H1 (cell line): ENCODE data around the gene MAFF. TPM values are rescaled to one million over a fixed set of nuclear protein-coding genes. Genes with fewer than 3 reads are reported as not detected.

Experiments
- CTCF ChIA-PET: fragments of 300-600 bp; sonication (Branson Sonifier 250); formaldehyde crosslinking; loops from one replicate; lab custom pipeline; 2021; ENCODE audit not compliant: partially characterized antibody; lab: Charles Lee
- POLR2A ChIA-PET: fragments of 300-600 bp; sonication (Branson Sonifier 250); formaldehyde crosslinking; loops from one replicate; lab custom pipeline; 2021; ENCODE audit warnings: inconsistent platforms; ENCODE audit not compliant: partially characterized antibody; lab: Charles Lee
- DNase-seq, 2 experiments: peaks; one replicate each; pipeline versions ENCODE4 v3.0.0 to v3.0.0-alpha.2; 2010 to 2022; ENCODE audit warnings: low spot score in 2 of 2, low read depth in 1 of 2, mixed read lengths in 1 of 2
- FAIRE-seq: peaks from 2 replicates; lab custom pipeline; 2011; peaks lifted over from hg19 to GRCh38; lab: Jason Lieb, UNC
- H2AFZ ChIP-seq: 2 replicates; pipeline ENCODE4 v1.8.1; 2012; ENCODE audit warnings: low read length, inconsistent platforms
- H2AK5ac ChIP-seq: 2 replicates; pipeline ENCODE4 v1.6.1; 2013; ENCODE audit warnings: low read depth, low read length
- H2BK120ac ChIP-seq: replicated peaks from 2 replicates; pipeline ENCODE3; 2013; ENCODE audit warnings: low read depth, low read length, inconsistent platforms
- H2BK12ac ChIP-seq: 2 replicates; pipeline ENCODE4 v1.6.1; 2013; ENCODE audit warnings: low read depth, low read length
- H2BK15ac ChIP-seq: 2 replicates; pipeline ENCODE4 v1.6.1; 2013; ENCODE audit warnings: low read length
- H2BK20ac ChIP-seq: 2 replicates; pipeline ENCODE4 v1.6.1; 2013; ENCODE audit warnings: low read length
- H2BK5ac ChIP-seq: 2 replicates; pipeline ENCODE4 v1.6.1; 2013; ENCODE audit warnings: low read depth, low read length
- H3K14ac ChIP-seq: 2 replicates; pipeline ENCODE4 v1.6.1; 2013; ENCODE audit warnings: inconsistent platforms; ENCODE audit not compliant: insufficient read length
- H3K18ac ChIP-seq: 2 replicates; pipeline ENCODE4 v1.6.1; 2013; ENCODE audit warnings: low read length; ENCODE audit errors: extremely low read depth
- H3K23ac ChIP-seq: 2 replicates; pipeline ENCODE4 v1.6.1; 2013; ENCODE audit warnings: inconsistent platforms; ENCODE audit not compliant: insufficient read length
- H3K23me2 ChIP-seq: 2 replicates; pipeline ENCODE4 v1.6.1; 2013; ENCODE audit warnings: low read depth, low read length
- H3K27ac ChIP-seq: 2 replicates; pipeline ENCODE4 v1.6.1; 2011; ENCODE audit warnings: low read depth, low read length, inconsistent platforms
- H3K27me3 ChIP-seq, 4 experiments: replicated peaks in 1 of 4; 1 replicate in 1 of 4; 2 replicates in 3 of 4; pipeline versions ENCODE4 v1.6.1 to v1.8.1; 2011 to 2013; ENCODE audit warnings: low read length in 3 of 4, mild to moderate bottlenecking in 3 of 4, inconsistent platforms in 2 of 4, mixed read lengths in 2 of 4, moderate library complexity in 1 of 4; ENCODE audit not compliant: control insufficient read depth in 3 of 4, insufficient read depth in 3 of 4; ENCODE audit errors: extremely low read depth in 1 of 4
- H3K36me3 ChIP-seq, 4 experiments: 2 replicates each; pipeline versions ENCODE4 v1.6.1 to v1.8.1; 2011 to 2013; ENCODE audit warnings: mild to moderate bottlenecking in 4 of 4, low read length in 3 of 4, moderate library complexity in 2 of 4, control low read depth in 1 of 4, inconsistent platforms in 1 of 4; ENCODE audit not compliant: insufficient read depth in 4 of 4, control insufficient read depth in 2 of 4
- H3K4ac ChIP-seq: replicated peaks from 2 replicates; pipeline ENCODE3; 2013; ENCODE audit warnings: low read length, low read depth, mixed read lengths, inconsistent platforms; ENCODE audit not compliant: insufficient read length
- H3K4me1 ChIP-seq, 4 experiments: replicated peaks in 1 of 4; 1 replicate in 1 of 4; 2 replicates in 3 of 4; pipeline versions ENCODE4 v1.6.1 to v1.8.1; 2011 to 2013; ENCODE audit warnings: low read length in 3 of 4, inconsistent platforms in 2 of 4, mixed read lengths in 1 of 4; ENCODE audit not compliant: insufficient read depth in 4 of 4, control insufficient read depth in 3 of 4
- H3K4me2 ChIP-seq, 2 experiments: 2 replicates each; pipeline versions ENCODE4 v1.6.1 to v1.8.1; 2011 to 2013; ENCODE audit warnings: low read depth in 2 of 2, low read length in 2 of 2, control low read depth in 1 of 2, inconsistent platforms in 1 of 2, mild to moderate bottlenecking in 1 of 2; ENCODE audit not compliant: insufficient read depth in 1 of 2
- H3K4me3 ChIP-seq, 4 experiments: fragments of 200-600, 300-600 bp in 1 of 4; sonication (generic), shearing (Covaris generic), sonication (Bioruptor Twin) in 1 of 4; 2 replicates each; pipeline versions ENCODE4 v1.5.1 to v1.8.1; 2011 to 2016; ENCODE audit warnings: low read length in 4 of 4, low read depth in 3 of 4, control low read depth in 2 of 4, inconsistent platforms in 2 of 4, mild to moderate bottlenecking in 2 of 4, mixed read lengths in 1 of 4, moderate library complexity in 1 of 4; ENCODE audit not compliant: insufficient read depth in 2 of 4; ENCODE audit errors: extremely low read depth in 1 of 4
- H3K56ac ChIP-seq: replicated peaks from 2 replicates; pipeline ENCODE3; 2013; ENCODE audit warnings: low read depth, mild to moderate bottlenecking, mixed read lengths, low read length, inconsistent platforms; ENCODE audit not compliant: insufficient read length
- H3K79me1 ChIP-seq: 2 replicates; pipeline ENCODE4 v1.6.1; 2013; ENCODE audit warnings: low read depth, low read length, control low read depth
- H3K79me2 ChIP-seq, 2 experiments: 2 replicates each; pipeline versions ENCODE4 v1.6.1 to v1.8.1; 2012 to 2013; ENCODE audit warnings: low read length in 2 of 2, mild to moderate bottlenecking in 2 of 2, inconsistent platforms in 1 of 2; ENCODE audit not compliant: insufficient read depth in 2 of 2, control insufficient read depth in 1 of 2
- H3K9ac ChIP-seq, 4 experiments: replicated peaks in 1 of 4; 1 replicate in 1 of 4; 2 replicates in 3 of 4; pipeline versions ENCODE4 v1.6.1 to v1.8.1; 2011 to 2013; ENCODE audit warnings: low read depth in 3 of 4, low read length in 3 of 4, control low read depth in 2 of 4, mild to moderate bottlenecking in 2 of 4, moderate library complexity in 2 of 4, inconsistent platforms in 1 of 4; ENCODE audit errors: extremely low read depth in 1 of 4
- H3K9me3 ChIP-seq, 2 experiments: 2 replicates each; pipeline versions ENCODE4 v1.6.1 to v1.8.1; 2012 to 2013; ENCODE audit warnings: mild to moderate bottlenecking in 2 of 2, moderate library complexity in 2 of 2, control low read depth in 1 of 2, inconsistent platforms in 1 of 2, low read depth in 1 of 2, low read length in 1 of 2, mixed read lengths in 1 of 2; ENCODE audit not compliant: insufficient read depth in 2 of 2
- H4K20me1 ChIP-seq, 2 experiments: replicated peaks in 1 of 2; 2 replicates each; pipeline versions ENCODE3 to v1.8.1; 2011 to 2013; ENCODE audit warnings: inconsistent platforms in 2 of 2, low read length in 2 of 2, mild to moderate bottlenecking in 1 of 2; ENCODE audit not compliant: insufficient read depth in 2 of 2, control insufficient read depth in 1 of 2
- H4K5ac ChIP-seq: 2 replicates; pipeline ENCODE4 v1.6.1; 2013; ENCODE audit warnings: low read length, low read depth, mixed read lengths, inconsistent platforms; ENCODE audit not compliant: insufficient read length
- H4K8ac ChIP-seq: 2 replicates; pipeline ENCODE4 v1.8.0; 2013; ENCODE audit warnings: mild to moderate bottlenecking, moderate library complexity, low read length, inconsistent platforms; ENCODE audit not compliant: insufficient read depth; ENCODE audit errors: extremely low read depth
- H4K91ac ChIP-seq: replicated peaks from 2 replicates; pipeline ENCODE3; 2013; ENCODE audit warnings: low read length, mixed read lengths, inconsistent platforms; ENCODE audit not compliant: insufficient read length
- BRCA1 ChIP-seq: IDR thresholded peaks from 2 replicates; pipeline ENCODE4 v1.6.1; 2012; ENCODE audit warnings: low read depth, low read length, improper control_type of control experiment
- CTBP2 ChIP-seq: IDR thresholded peaks from 2 replicates; pipeline ENCODE4 v1.7.0; 2011; ENCODE audit warnings: borderline replicate concordance, mild to moderate bottlenecking, moderate library complexity, mixed read lengths, low read length; ENCODE audit not compliant: insufficient read depth, insufficient read length
- EP300 ChIP-seq, 2 experiments: IDR thresholded peaks; 1 replicate in 1 of 2; 2 replicates in 1 of 2; pipeline ENCODE4 v1.6.1; 2011 to 2012; ENCODE audit warnings: low read depth in 2 of 2, low read length in 2 of 2, mild to moderate bottlenecking in 2 of 2, borderline replicate concordance in 1 of 2, inconsistent platforms in 1 of 2, moderate library complexity in 1 of 2
- FOSL1 ChIP-seq: IDR thresholded peaks from 2 replicates; pipeline ENCODE4 v1.6.1; 2011; ENCODE audit warnings: mild to moderate bottlenecking, low read depth, low read length, moderate library complexity; ENCODE audit not compliant: insufficient read depth
- HDAC6 ChIP-seq: IDR thresholded peaks from one replicate; pipeline ENCODE4 v1.7.1; 2012; ENCODE audit warnings: low read depth, mild to moderate bottlenecking, inconsistent platforms, low read length, moderate library complexity
- JUND ChIP-seq: IDR thresholded peaks from 2 replicates; pipeline ENCODE4 v1.6.1; 2011; ENCODE audit warnings: mild to moderate bottlenecking, improper control_type of control experiment, low read length
- MAFK ChIP-seq: IDR thresholded peaks from 2 replicates; pipeline ENCODE4 v1.6.1; 2012; ENCODE audit warnings: low read depth, mild to moderate bottlenecking, improper control_type of control experiment, low read length
- SAP30 ChIP-seq: fragments of 300-600 bp; sonication (generic); IDR thresholded peaks from 2 replicates; pipeline ENCODE4 v1.7.1; 2012; ENCODE audit warnings: low read length, moderate library complexity, mild to moderate bottlenecking, inconsistent platforms; ENCODE audit not compliant: insufficient read depth, insufficient replicate concordance
- SP1 ChIP-seq: IDR thresholded peaks from 2 replicates; pipeline ENCODE4 v1.6.1; 2011; ENCODE audit warnings: low read depth, low read length
- SP2 ChIP-seq: IDR thresholded peaks from 2 replicates; pipeline ENCODE4 v1.6.1; 2012; ENCODE audit warnings: mild to moderate bottlenecking, low read length, inconsistent platforms
- SP4 ChIP-seq: IDR thresholded peaks from 2 replicates; pipeline ENCODE4 v1.6.1; 2012; ENCODE audit warnings: low read length, inconsistent platforms
- SRF ChIP-seq: IDR thresholded peaks from 2 replicates; pipeline ENCODE4 v1.6.1; 2011; ENCODE audit warnings: mild to moderate bottlenecking, low read depth, low read length, moderate library complexity
- WGBS, 2 experiments: shearing (Covaris generic) in 1 of 2; methylation state at CpG; one replicate each; pipeline versions ENCODE4 v1.1.6 to v1.1.7; 2013 to 2015; ENCODE audit warnings: low lambda C conversion rate in 2 of 2, mixed read lengths in 2 of 2, inconsistent platforms in 1 of 2, low coverage in 1 of 2, missing lambda C conversion rate in 1 of 2; ENCODE audit not compliant: insufficient replicate concordance in 2 of 2, insufficient coverage in 1 of 2, insufficient read length in 1 of 2; ENCODE audit errors: extremely low coverage in 1 of 2, missing lambda C conversion rate in 1 of 2; 5-methylcytosine and 5-hydroxymethylcytosine counted together
- polyA plus RNA-seq, 7 experiments: library from polyadenylated mRNA; depleted of rRNA in 3 of 7; stranded (reverse) in 5 of 7; unstranded in 2 of 7; fragments of >200 nt in 5 of 7; fragments of 200-250 nt in 2 of 7; gene quantifications; 1 replicate in 5 of 7; 2 replicates in 1 of 7; 4 replicates in 1 of 7; pipeline versions ENCODE4 v1.2.1 to v1.2.3, GENCODE V29; 2011 to 2013; ENCODE audit warnings: missing spikeins in 2 of 7, mixed read lengths in 2 of 7
- total RNA-seq: library from RNA; stranded (reverse); fragmentation: NEBNext Ultra II Directional; extraction: Animal tissue kit (Norgen Biotek cat#: 25700); gene quantifications from 2 replicates; pipeline ENCODE4 v1.2.1, GENCODE V29; 2021
- TF ChIP-seq, protein P1 (sequence below): IDR thresholded peaks from 2 replicates; pipeline ENCODE4 v1.6.1; 2011; ENCODE audit warnings: low read depth, mild to moderate bottlenecking, low read length; ENCODE audit not compliant: insufficient read depth

Gene MAFF
- total and polyA plus RNA-seq, 2 of the 8 experiments (the other 6 are each of a cell fraction or from before 2014, with no cell fraction given) = 1.5 to 6.3 TPM

- FAIRE-seq = no peak
- H4K8ac ChIP-seq = no peak overlapping the region
- no peak overlapping the region for H2BK12ac ChIP-seq
- H3K23ac ChIP-seq = no peak overlapping the region
- H2AK5ac ChIP-seq = no peak overlapping the region
- no peak overlapping the region for H2BK20ac ChIP-seq
- peaks cover 1% of the 10 kb centered on the region; the same call in 1 of the 2 replicates for H3K23me2 ChIP-seq
- H4K91ac ChIP-seq = no peak overlapping the region
- H3K56ac ChIP-seq = no peak overlapping the region
- no peak overlapping the region for H3K9ac ChIP-seq
- 71% methylated on average over 1 of the region's 1 CpG; no CpG with 5 or more reads in 1 of the 2 experiments for WGBS, 2 experiments
- H3K9me3 ChIP-seq = no peaks in the 10 kb centered on the region
- no peak overlapping the region for H2BK15ac ChIP-seq
- no peaks in the 10 kb centered on the region for H3K36me3 ChIP-seq
- H3K27me3 ChIP-seq = no peaks in the 10 kb centered on the region
- TF ChIP-seq SRF (no peak), SP2 (no peak), CTBP2 (no peak), EP300 (IDR thresholded peaks at IDR 0.05; ENCODE audit: borderline replicate concordance in 1 of 2, low read depth in 2 of 2, low read length in 2 of 2) (no peak), JUND (no peak), SAP30 (no peak), FOSL1 (no peak), HDAC6 (no peak), SP1 (no peak), BRCA1 (no peak), SP4 (no peak), MAFK (no peak)
- TF ChIP-seq, protein P1, sequence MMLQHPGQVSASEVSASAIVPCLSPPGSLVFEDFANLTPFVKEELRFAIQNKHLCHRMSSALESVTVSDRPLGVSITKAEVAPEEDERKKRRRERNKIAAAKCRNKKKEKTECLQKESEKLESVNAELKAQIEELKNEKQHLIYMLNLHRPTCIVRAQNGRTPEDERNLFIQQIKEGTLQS = no peak
- no peak overlapping the region for H2AFZ ChIP-seq
- no peaks in the 10 kb centered on the region for H4K20me1 ChIP-seq
- no peak overlapping the region for H3K4ac ChIP-seq
- POLR2A ChIA-PET = no interaction called here
- no peak for DNase-seq
- H3K4me1 ChIP-seq = peaks cover 0 to 7% (median under 1%) of the 10 kb centered on the region in 4 experiments; a peak in 2 of 7 replicates
- no peak overlapping the region for H2BK5ac ChIP-seq
- no peak overlapping the region for H4K5ac ChIP-seq
- no peak overlapping the region for H3K4me3 ChIP-seq
- no peak overlapping the region for H3K18ac ChIP-seq
- no peak overlapping the region for H3K4me2 ChIP-seq
- H2BK120ac ChIP-seq = no peak overlapping the region
- H3K79me1 ChIP-seq = no peaks in the 10 kb centered on the region
- H3K14ac ChIP-seq = no peak overlapping the region
- H3K79me2 ChIP-seq = no peaks in the 10 kb centered on the region
- no peak overlapping the region for H3K27ac ChIP-seq
- CTCF ChIA-PET = interaction anchor here (1.1 to 2.9 kb wide), 3 partner anchors 19 to 103 kb away, joined by 4 to 14 read pairs (median 5); no protein-coding TSS in a partner anchor
Measured at GRCh38 chr22:38155703-38156102, 46.1 kb upstream of the MAFF start.
